GM12864 (cell line): ENCODE data around the gene OLFM4.

Source experiments
- DNase-seq: peaks from one replicate; pipeline ENCODE4 v3.0.0-alpha.2; 2011; ENCODE audit warnings: low read depth
- H3K4me3 ChIP-seq: 2 replicates; pipeline ENCODE4 v1.5.1; 2011; ENCODE audit warnings: mild to moderate bottlenecking, low read depth, low read length, control low read depth
- CTCF ChIP-seq: IDR thresholded peaks from 2 replicates; pipeline ENCODE4 v1.5.1; 2011; ENCODE audit warnings: low read depth, mild to moderate bottlenecking, moderate library complexity, low read length, control low read depth, inconsistent platforms; ENCODE audit errors: missing control alignments

OLFM4 gene, protein sequence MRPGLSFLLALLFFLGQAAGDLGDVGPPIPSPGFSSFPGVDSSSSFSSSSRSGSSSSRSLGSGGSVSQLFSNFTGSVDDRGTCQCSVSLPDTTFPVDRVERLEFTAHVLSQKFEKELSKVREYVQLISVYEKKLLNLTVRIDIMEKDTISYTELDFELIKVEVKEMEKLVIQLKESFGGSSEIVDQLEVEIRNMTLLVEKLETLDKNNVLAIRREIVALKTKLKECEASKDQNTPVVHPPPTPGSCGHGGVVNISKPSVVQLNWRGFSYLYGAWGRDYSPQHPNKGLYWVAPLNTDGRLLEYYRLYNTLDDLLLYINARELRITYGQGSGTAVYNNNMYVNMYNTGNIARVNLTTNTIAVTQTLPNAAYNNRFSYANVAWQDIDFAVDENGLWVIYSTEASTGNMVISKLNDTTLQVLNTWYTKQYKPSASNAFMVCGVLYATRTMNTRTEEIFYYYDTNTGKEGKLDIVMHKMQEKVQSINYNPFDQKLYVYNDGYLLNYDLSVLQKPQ

GRCh38 chr13:53028637-53029203, at the start of gene OLFM4:
Gene OLFM4, plus strand, starts transcription at chr13:53028813. Its CDS starts 24 bp downstream, at chr13:53028837.
- no peak within 1 kb of the TSS for H3K4me3 ChIP-seq
- DNase-seq: no peak
- TF ChIP-seq CTCF: no peak

DNA sequence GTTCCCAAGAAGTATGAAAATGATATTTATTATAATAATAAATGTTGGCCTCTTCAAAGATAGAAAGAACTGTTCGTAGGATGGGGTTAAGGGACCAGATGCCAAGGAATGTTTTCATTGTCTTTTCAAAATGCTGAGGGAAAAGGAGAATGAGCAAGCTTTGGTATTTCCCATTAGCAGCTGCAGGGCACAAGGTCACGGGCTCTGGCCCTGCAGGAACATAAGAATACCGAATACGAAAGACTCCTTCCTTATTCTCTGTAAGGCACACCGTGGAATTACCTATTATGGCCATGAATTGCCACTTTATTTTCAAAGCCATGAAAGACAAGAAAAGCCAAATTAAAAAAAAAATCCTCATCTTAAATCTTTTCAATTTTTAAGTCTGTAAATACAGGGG, 49.6 kb upstream of the OLFM4 start:
- TF ChIP-seq CTCF: no peak
- H3K4me3 ChIP-seq: no peak overlapping the region
- DNase-seq: no peak

DNA sequence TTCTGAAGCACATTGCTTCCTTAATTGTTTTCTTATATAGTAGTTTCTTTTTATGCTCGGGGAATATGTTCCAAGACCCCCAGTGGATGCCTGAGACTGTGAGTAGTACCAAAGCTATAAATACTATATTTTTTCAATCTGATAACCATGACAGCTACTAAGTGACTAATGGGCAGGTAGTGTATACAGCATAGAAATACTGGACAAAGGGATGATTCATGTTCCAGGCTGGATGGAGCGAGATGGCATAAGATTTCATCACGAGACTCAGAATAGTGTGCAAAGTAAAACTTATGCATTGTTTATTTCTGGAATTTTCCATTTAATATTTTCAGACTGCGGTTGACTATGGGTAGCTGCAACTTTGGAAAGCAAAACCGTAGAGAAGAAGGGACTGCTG, 47.9 kb upstream of the OLFM4 start:
- no peak for TF ChIP-seq CTCF
- DNase-seq: no peak
- H3K4me3 ChIP-seq: no peak overlapping the region

GRCh38 chr13:52983836-52984235, 44.8 kb upstream of the OLFM4 start:
- DNase-seq: no peak
- H3K4me3 ChIP-seq: no peak overlapping the region
- no peak for TF ChIP-seq CTCF

DNA sequence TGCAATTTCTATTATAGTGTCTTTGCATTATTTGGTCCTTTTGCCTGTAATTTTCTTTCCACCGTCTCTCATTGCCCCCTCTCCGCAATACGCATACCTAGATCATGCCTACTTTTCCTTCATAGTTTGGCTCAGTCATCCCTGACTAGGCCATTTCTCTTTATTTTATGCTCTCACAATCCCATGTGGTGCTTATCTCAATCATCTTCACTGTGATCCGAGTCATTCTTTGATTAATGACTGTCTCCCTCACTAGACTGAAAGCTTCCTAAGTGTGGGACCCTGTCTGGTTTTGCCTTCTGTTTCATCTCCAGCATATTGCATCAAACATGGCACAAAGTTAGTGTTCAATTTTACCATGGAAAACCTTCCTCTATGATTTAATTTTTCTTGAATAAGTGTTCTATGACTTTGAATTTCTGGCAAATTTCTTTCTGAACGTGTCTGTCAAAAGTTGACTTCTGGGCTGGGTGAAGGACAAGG, 43.7 kb upstream of the OLFM4 start:
- no peak for TF ChIP-seq CTCF
- H3K4me3 ChIP-seq: no peak overlapping the region
- no peak for DNase-seq

GRCh38 chr13:52991344-52992020, 37.1 kb upstream of the OLFM4 start:
- no peak overlapping the region for H3K4me3 ChIP-seq
- TF ChIP-seq CTCF: no peak
- DNase-seq: no peak
